OCI-LY3 (cell line): ENCODE results near the gene TAF1.

Source experiments
- CTCF ChIP-seq: fragments of 200-600, 300-600 bp; sonication (generic); IDR thresholded peaks from 2 replicates; pipeline ENCODE4 v1.5.1; 2014; ENCODE audit warnings: antibody characterized with exemption, low read length, low read depth
- EZH2phosphoT487 ChIP-seq: fragments of 200-600 bp; shearing (Covaris generic); IDR thresholded peaks from 2 replicates; pipeline ENCODE4 v1.6.1; 2018; ENCODE audit warnings: antibody characterized with exemption, mixed run types, low read depth

GRCh38 chrX:71504346-71504745, 138.2 kb downstream of the TAF1 start:
- TF ChIP-seq CTCF (no peak), EZH2phosphoT487 (no peak)
